ENCODE measurements around the gene SCN8A.
"Not testable (repeated sequence)": the region's sequence is repeated elsewhere in the genome, so short reads cannot be mapped to it uniquely, and the experiment has no call there.

The SCN8A gene

GRCh38 chr12:51774933-51775332, 183.9 kb downstream of the SCN8A start:
- DNase-seq = no peak

GRCh38 chr12:51777457-51777856, 186.4 kb downstream of the SCN8A start:
- no peak for DNase-seq

- no peak for DNase-seq
Measured at GRCh38 chr12:51777973-51778372, 186.9 kb downstream of the SCN8A start.

GRCh38 chr12:51779876-51780275, 188.8 kb downstream of the SCN8A start:
- DNase-seq = no peak

GRCh38 chr12:51784688-51785087, 193.7 kb downstream of the SCN8A start:
- no peak for DNase-seq

GRCh38 chr12:51785906-51786305, 194.9 kb downstream of the SCN8A start:
- DNase-seq = no peak

- no peak for DNase-seq
Measured at GRCh38 chr12:51788876-51789275, 197.8 kb downstream of the SCN8A start.

GRCh38 chr12:51792417-51792816, 201.4 kb downstream of the SCN8A start:
- DNase-seq = no peak

GRCh38 chr12:51793201-51793600, 202.2 kb downstream of the SCN8A start:
- no peak for DNase-seq

- DNase-seq = no peak
Measured at GRCh38 chr12:51797301-51797700, 206.3 kb downstream of the SCN8A start.

GRCh38 chr12:51798051-51798450, 207.0 kb downstream of the SCN8A start:
- not testable (repeated sequence) for DNase-seq

GRCh38 chr12:51798501-51798900, 207.5 kb downstream of the SCN8A start:
- no peak for DNase-seq

GRCh38 chr12:51801027-51801426, 210.0 kb downstream of the SCN8A start:
- DNase-seq = no peak

GRCh38 chr12:51806896-51807295, 215.9 kb downstream of the SCN8A start:
- DNase-seq = no peak

- DNase-seq = no peak
Measured at GRCh38 chr12:51809193-51809592, 218.2 kb downstream of the SCN8A start.

GRCh38 chr12:51811203-51812202, 220.5 kb downstream of the SCN8A start:
- DNase-seq = no peak

- DNase-seq = no peak
Measured at GRCh38 chr12:51812871-51813270, 221.8 kb downstream of the SCN8A start.

- no peak for DNase-seq
Measured at GRCh38 chr12:51813931-51814310, 222.9 kb downstream of the SCN8A start.

- peak; percentile 70 for DNase-seq
Measured at GRCh38 chr12:51814311-51815088, 223.5 kb downstream of the SCN8A start.

- no peak for DNase-seq
Measured at GRCh38 chr12:51815571-51815970, 224.5 kb downstream of the SCN8A start.

- DNase-seq = no peak
Measured at GRCh38 chr12:51817027-51817953, 226.3 kb downstream of the SCN8A start.

- DNase-seq = no peak
Measured at GRCh38 chr12:51818086-51818485, 227.1 kb downstream of the SCN8A start.

Data from CD4-positive, alpha-beta T cell treated with Interferon gamma for 1 hour (primary cell).